GM15510 (cell line): ENCODE results near the gene ENPEP.

Experiments used
- POLR2A ChIP-seq: IDR thresholded peaks from 3 replicates; pipeline ENCODE4 v1.6.1; 2011; ENCODE audit warnings: borderline replicate concordance; ENCODE audit not compliant: insufficient read length; ENCODE audit errors: extremely low read depth

The ENPEP gene

GRCh38 chr4:110475881-110476818 lies at the start of gene ENPEP:
Gene ENPEP (plus strand): TSS chr4:110476155. CDS start chr4:110476415, 260 bp downstream.
- no peak for TF ChIP-seq POLR2A

- TF ChIP-seq POLR2A = no peak
These were observed 33.6 kb upstream of the ENPEP start for GRCh38 chr4:110442309-110442708.

GRCh38 chr4:110442788-110443187 lies 33.2 kb upstream of the ENPEP start:
- no peak for TF ChIP-seq POLR2A

GRCh38 chr4:110449947-110450346 lies 26.0 kb upstream of the ENPEP start:
- no peak for TF ChIP-seq POLR2A

GRCh38 chr4:110452546-110452945 lies 23.4 kb upstream of the ENPEP start:
- TF ChIP-seq POLR2A = no peak

GRCh38 chr4:110454441-110454840 lies 21.5 kb upstream of the ENPEP start:
- no peak for TF ChIP-seq POLR2A

- TF ChIP-seq POLR2A = no peak
These were observed 17.3 kb upstream of the ENPEP start for GRCh38 chr4:110458494-110459266.

- no peak for TF ChIP-seq POLR2A
These were observed 15.7 kb upstream of the ENPEP start for GRCh38 chr4:110460074-110460746.

- no peak for TF ChIP-seq POLR2A
These were observed 8.6 kb upstream of the ENPEP start for GRCh38 chr4:110467400-110467799.

- TF ChIP-seq POLR2A = no peak
These were observed 3.2 kb upstream of the ENPEP start for GRCh38 chr4:110472583-110473329.

GRCh38 chr4:110474481-110474880 lies 1.5 kb upstream of the ENPEP start:
- TF ChIP-seq POLR2A = no peak

GRCh38 chr4:110477836-110478235 lies 1.9 kb downstream of the ENPEP start:
- no peak for TF ChIP-seq POLR2A

GRCh38 chr4:110480031-110480549 lies 4.1 kb downstream of the ENPEP start:
- no peak for TF ChIP-seq POLR2A

GRCh38 chr4:110480746-110481271 lies 4.9 kb downstream of the ENPEP start:
- TF ChIP-seq POLR2A = no peak
